GM21576 (cell line): ENCODE data around the gene UPK3BL1.

Source experiments
- ATAC-seq: cut with Tn5 transposase; IDR thresholded peaks from one replicate; pipeline ENCODE4 v1.9.1; 2021; ENCODE audit warnings: mild to moderate bottlenecking, moderate library complexity; ENCODE audit not compliant: unreplicated experiment

Gene UPK3BL1

GRCh38 chr7:102589857-102590256, 52.7 kb downstream of the UPK3BL1 start:
- ATAC-seq, result peak; percentile 45
